Neuronal stem cell (in vitro differentiated cells): Measurements from ENCODE around the gene CXCL13.
"Not testable (repeated sequence)": the region's sequence is repeated elsewhere in the genome, so short reads cannot be mapped to it uniquely, and the experiment has no call there.

Source experiments
- DNase-seq: peaks from one replicate; pipeline ENCODE4 v3.0.0-alpha.2; 2013; ENCODE audit warnings: low spot score
- H2AFZ ChIP-seq: one replicate; pipeline ENCODE4 v1.6.1; 2013; ENCODE audit warnings: mild to moderate bottlenecking, low read length, inconsistent platforms
- H2AK5ac ChIP-seq: 2 replicates; pipeline ENCODE4 v1.6.1; 2013; ENCODE audit warnings: low read depth, mild to moderate bottlenecking, inconsistent platforms, low read length, moderate library complexity, mixed read lengths
- H2BK120ac ChIP-seq: 2 replicates; pipeline ENCODE4 v1.6.1; 2013; ENCODE audit warnings: low read depth, mild to moderate bottlenecking, inconsistent platforms, low read length, moderate library complexity, mixed read lengths
- H2BK12ac ChIP-seq: one replicate; pipeline ENCODE4 v1.6.1; 2013; ENCODE audit warnings: low read length, inconsistent platforms
- H2BK15ac ChIP-seq: 2 replicates; pipeline ENCODE4 v1.6.1; 2013; ENCODE audit warnings: mild to moderate bottlenecking, low read length, inconsistent platforms, mixed read lengths
- H2BK5ac ChIP-seq: one replicate; pipeline ENCODE4 v1.6.1; 2013; ENCODE audit warnings: inconsistent platforms, mild to moderate bottlenecking, low read length, moderate library complexity
- H3K14ac ChIP-seq: one replicate; pipeline ENCODE4 v1.6.1; 2013; ENCODE audit warnings: low read length, inconsistent platforms
- H3K18ac ChIP-seq: 2 replicates; pipeline ENCODE4 v1.6.1; 2013; ENCODE audit warnings: low read length, inconsistent platforms
- H3K23ac ChIP-seq: 2 replicates; pipeline ENCODE4 v1.6.1; 2013; ENCODE audit warnings: low read depth, mild to moderate bottlenecking, mixed read lengths, low read length, inconsistent platforms; ENCODE audit not compliant: poor library complexity
- H3K27ac ChIP-seq: replicated peaks from 3 replicates; pipeline ENCODE4 v1.5.1; 2013; ENCODE audit warnings: low read length, inconsistent platforms
- H3K27me3 ChIP-seq, 3 experiments: 2 replicates each; pipeline ENCODE4 v1.6.1; 2013; ENCODE audit warnings: low read length in 3 of 3, mild to moderate bottlenecking in 2 of 3, inconsistent platforms in 1 of 3, low read depth in 1 of 3, mixed read lengths in 1 of 3, moderate library complexity in 1 of 3; ENCODE audit not compliant: control insufficient read depth in 3 of 3, insufficient read depth in 3 of 3
- H3K36me3 ChIP-seq, 2 donors: replicated peaks in 1 of 2; 2 replicates each; pipeline ENCODE4 v1.6.1; 2013; ENCODE audit warnings: low read length in 2 of 2; ENCODE audit not compliant: control insufficient read depth in 2 of 2, insufficient read depth in 2 of 2
- H3K4ac ChIP-seq: 2 replicates; pipeline ENCODE4 v1.6.1; 2013; ENCODE audit warnings: inconsistent platforms, mild to moderate bottlenecking, low read length, moderate library complexity
- H3K4me1 ChIP-seq, 2 donors: 1 replicate in 1 of 2; 2 replicates in 1 of 2; pipeline ENCODE4 v1.6.1; 2013; ENCODE audit warnings: low read length in 2 of 2, low read depth in 1 of 2; ENCODE audit not compliant: control insufficient read depth in 2 of 2, insufficient read depth in 1 of 2
- H3K4me2 ChIP-seq: one replicate; pipeline ENCODE4 v1.6.1; 2013; ENCODE audit warnings: mild to moderate bottlenecking, low read length, inconsistent platforms; ENCODE audit not compliant: insufficient read depth, poor library complexity, severe bottlenecking
- H3K4me3 ChIP-seq, 2 donors: 2 replicates each; pipeline ENCODE4 v1.5.1; 2013; ENCODE audit warnings: low read length in 2 of 2, mild to moderate bottlenecking in 2 of 2, inconsistent platforms in 1 of 2, moderate library complexity in 1 of 2
- H3K79me1 ChIP-seq: one replicate; pipeline ENCODE4 v1.6.1; 2013; ENCODE audit warnings: low read depth, mild to moderate bottlenecking, inconsistent platforms, low read length, moderate library complexity
- H3K9ac ChIP-seq: one replicate; pipeline ENCODE4 v1.6.1; 2013; ENCODE audit warnings: mild to moderate bottlenecking, low read depth, low read length, inconsistent platforms; ENCODE audit not compliant: poor library complexity
- H3K9me3 ChIP-seq, 2 donors: replicated peaks in 1 of 2; 2 replicates each; pipeline versions ENCODE3 to v1.6.1; 2013; ENCODE audit warnings: low read length in 2 of 2, mild to moderate bottlenecking in 2 of 2, inconsistent platforms in 1 of 2, low read depth in 1 of 2, mixed read lengths in 1 of 2, moderate library complexity in 1 of 2; ENCODE audit not compliant: control insufficient read depth in 2 of 2, insufficient read depth in 1 of 2
- H4K8ac ChIP-seq: one replicate; pipeline ENCODE4 v1.6.1; 2013; ENCODE audit warnings: low read depth, mild to moderate bottlenecking, inconsistent platforms, low read length, moderate library complexity
- H4K91ac ChIP-seq: one replicate; pipeline ENCODE4 v1.6.1; 2013; ENCODE audit warnings: low read length, low read depth, mild to moderate bottlenecking, inconsistent platforms; ENCODE audit not compliant: poor library complexity
- WGBS, 2 donors: extraction: QIAGEN DNeasy Blood & Tissue Kit; methylation state at CpG; one replicate each; pipeline ENCODE4 v1.1.7; 2013; ENCODE audit warnings: missing lambda C conversion rate in 2 of 2, mixed read lengths in 1 of 2; ENCODE audit not compliant: insufficient read length in 2 of 2, insufficient replicate concordance in 1 of 2; ENCODE audit errors: extremely low coverage in 2 of 2; 5-methylcytosine and 5-hydroxymethylcytosine counted together

The CXCL13 gene

GRCh38 chr4:77566148-77566547, 39.5 kb upstream of the CXCL13 start:
- H2BK15ac ChIP-seq: no peak overlapping the region
- no peak overlapping the region for H3K4me3 ChIP-seq
- H3K18ac ChIP-seq: no peak overlapping the region
- no peak overlapping the region for H3K4me2 ChIP-seq
- no peak overlapping the region for H3K14ac ChIP-seq
- H3K23ac ChIP-seq: no peak overlapping the region
- no CpG with 5 or more reads among the region's 3 CpGs for WGBS, 2 donors
- no peaks in the 10 kb centered on the region for H3K4me1 ChIP-seq
- no peaks in the 10 kb centered on the region for H3K79me1 ChIP-seq
- H4K91ac ChIP-seq: no peak overlapping the region
- peaks cover 2 to 3% of the 10 kb centered on the region in 2 donors for H3K9me3 ChIP-seq
- H3K4ac ChIP-seq: no peak overlapping the region
- H3K36me3 ChIP-seq: no peaks in the 10 kb centered on the region
- no peak overlapping the region for H4K8ac ChIP-seq
- no peak overlapping the region for H2BK5ac ChIP-seq
- DNase-seq: no peak
- H2BK120ac ChIP-seq: no peak overlapping the region
- H3K27ac ChIP-seq: no peak overlapping the region
- peaks cover 0 to 1% (median 0%) of the 10 kb centered on the region in 3 experiments for H3K27me3 ChIP-seq
- H2AK5ac ChIP-seq: no peak overlapping the region
- H2AFZ ChIP-seq: no peak overlapping the region
- H2BK12ac ChIP-seq: no peak overlapping the region
- H3K9ac ChIP-seq: no peak overlapping the region

- Histone ChIP-seq H3K9me3 (no peaks in the 10 kb centered on the region), H3K14ac (no peak overlapping the region), H2AK5ac (no peak overlapping the region), H3K36me3 (no peaks in the 10 kb centered on the region), H2BK12ac (no peak overlapping the region), H4K8ac (no peak overlapping the region), H2BK120ac (no peak overlapping the region), H3K27ac (no peak overlapping the region), H3K4me2 (no peak overlapping the region), H2BK15ac (no peak overlapping the region), H3K4me1 (no peaks in the 10 kb centered on the region), H3K18ac (no peak overlapping the region), H3K4me3 (no peak overlapping the region), H3K27me3 (peaks cover 0 to 1% (median 0%) of the 10 kb centered on the region in 3 experiments), H3K4ac (no peak overlapping the region), H4K91ac (no peak overlapping the region), H3K79me1 (no peaks in the 10 kb centered on the region), H3K23ac (no peak overlapping the region), H2BK5ac (no peak overlapping the region), H2AFZ (no peak overlapping the region), H3K9ac (no peak overlapping the region)
- DNase-seq: no peak
These were observed 38.1 kb upstream of the CXCL13 start for GRCh38 chr4:77567549-77567948.

GRCh38 chr4:77570508-77571214, 35.0 kb upstream of the CXCL13 start:
- H3K4ac ChIP-seq, H3K9ac ChIP-seq, H4K8ac ChIP-seq, H3K23ac ChIP-seq, H3K4me1 ChIP-seq, H2BK5ac ChIP-seq, H3K18ac ChIP-seq, H2AFZ ChIP-seq, H3K4me2 ChIP-seq, H2AK5ac ChIP-seq, H3K36me3 ChIP-seq, H3K79me1 ChIP-seq, H2BK120ac ChIP-seq, H4K91ac ChIP-seq, H3K9me3 ChIP-seq, DNase-seq, H3K27me3 ChIP-seq, H3K14ac ChIP-seq, H2BK15ac ChIP-seq, H2BK12ac ChIP-seq, H3K27ac ChIP-seq, H3K4me3 ChIP-seq: not testable (repeated sequence)
- WGBS, 2 donors: no CpG with 5 or more reads among the region's 32 CpGs

- Histone ChIP-seq H3K36me3 (no peaks in the 10 kb centered on the region), H3K27ac (no peak overlapping the region), H3K18ac (no peak overlapping the region), H3K4ac (no peak overlapping the region), H3K4me3 (no peak overlapping the region), H2BK5ac (no peak overlapping the region), H2BK15ac (no peak overlapping the region), H3K27me3 (no peaks in the 10 kb centered on the region), H3K4me2 (no peak overlapping the region), H3K4me1 (no peaks in the 10 kb centered on the region), H3K14ac (no peak overlapping the region), H2BK12ac (no peak overlapping the region), H3K9me3 (no peaks in the 10 kb centered on the region), H3K23ac (no peak overlapping the region), H3K9ac (no peak overlapping the region), H4K8ac (no peak overlapping the region), H2BK120ac (no peak overlapping the region), H2AK5ac (no peak overlapping the region), H3K79me1 (no peaks in the 10 kb centered on the region), H2AFZ (no peak overlapping the region), H4K91ac (no peak overlapping the region)
- DNase-seq: no peak
These were observed 29.3 kb upstream of the CXCL13 start for GRCh38 chr4:77576351-77576750.
